GM23338 (cell line): Measurements from ENCODE around the gene PTPRQ. TPM values are rescaled to one million over a fixed set of nuclear protein-coding genes. Genes with fewer than 3 reads are reported as not detected.

Source experiments
- ATAC-seq: fragments of 200-7000 bp; cut with Tn5 transposase; 3 replicates; pipeline ENCODE4 v1.9.1; 2020
- DNase-seq: peaks from one replicate; pipeline ENCODE4 v3.0.0-alpha.2; 2015; ENCODE audit warnings: low spot score
- H2AFZ ChIP-seq: fragments of 200-600 bp; sonication (generic); 2 replicates; pipeline ENCODE4 v1.8.0; 2016; ENCODE audit warnings: antibody characterized with exemption, mild to moderate bottlenecking, moderate library complexity
- H3F3A ChIP-seq: fragments of 200-600 bp; sonication (generic); replicated peaks from 2 replicates; pipeline ENCODE4 v1.8.0; 2017; ENCODE audit warnings: antibody characterized with exemption, mixed run types, low read depth
- H3K27ac ChIP-seq: fragments of 200-600 bp; sonication (generic); 2 replicates; pipeline ENCODE4 v1.6.1; 2016; ENCODE audit warnings: low read depth
- H3K27me3 ChIP-seq: fragments of 200-600 bp; sonication (generic); 2 replicates; pipeline ENCODE4 v1.8.0; 2016; ENCODE audit warnings: mild to moderate bottlenecking, mixed run types, moderate library complexity; ENCODE audit not compliant: insufficient read depth
- H3K36me3 ChIP-seq: fragments of 200-600 bp; sonication (generic); 2 replicates; pipeline ENCODE4 v1.8.0; 2016; ENCODE audit warnings: mild to moderate bottlenecking; ENCODE audit not compliant: insufficient read depth
- H3K4me1 ChIP-seq: fragments of 200-600 bp; sonication (generic); 2 replicates; pipeline ENCODE4 v1.8.0; 2016; ENCODE audit warnings: mild to moderate bottlenecking, moderate library complexity; ENCODE audit not compliant: insufficient read depth
- H3K4me2 ChIP-seq: fragments of 200-600 bp; sonication (generic); 2 replicates; pipeline ENCODE4 v1.7.1; 2017; ENCODE audit warnings: mixed run types
- H3K4me3 ChIP-seq: fragments of 200-600 bp; sonication (generic); 2 replicates; pipeline ENCODE4 v1.6.1; 2016; ENCODE audit warnings: mixed run types
- H3K79me2 ChIP-seq: fragments of 200-600 bp; sonication (generic); replicated peaks from 2 replicates; pipeline ENCODE4 v1.8.0; 2017; ENCODE audit warnings: mild to moderate bottlenecking; ENCODE audit not compliant: insufficient read depth
- H3K9me2 ChIP-seq: fragments of 200-600 bp; sonication (generic); 2 replicates; pipeline ENCODE4 v1.8.0; 2017; ENCODE audit not compliant: insufficient read depth
- H4K20me1 ChIP-seq: fragments of 200-600 bp; sonication (generic); replicated peaks from 2 replicates; pipeline ENCODE4 v1.8.0; 2017; ENCODE audit warnings: mild to moderate bottlenecking; ENCODE audit not compliant: insufficient read depth
- H3K27ac Mint-ChIP-seq: 2 replicates; pipeline ENCODE4 v1.8.0; 2020; ENCODE audit warnings: inconsistent platforms, mild to moderate bottlenecking, moderate library complexity, mixed read lengths
- H3K27me3 Mint-ChIP-seq: 3 replicates; pipeline ENCODE4 v1.8.0; 2022; ENCODE audit warnings: low read depth, mild to moderate bottlenecking, moderate library complexity, mixed read lengths, inconsistent platforms; ENCODE audit not compliant: insufficient read depth, poor library complexity
- H3K36me3 Mint-ChIP-seq: 3 replicates; pipeline ENCODE4 v1.8.0; 2021; ENCODE audit warnings: low read depth, mild to moderate bottlenecking, inconsistent platforms, moderate library complexity, mixed read lengths
- H3K4me1 Mint-ChIP-seq: 3 replicates; pipeline ENCODE4 v1.8.0; 2020; ENCODE audit warnings: mild to moderate bottlenecking, inconsistent platforms, mixed read lengths
- H3K4me3 Mint-ChIP-seq: 3 replicates; pipeline ENCODE4 v1.8.0; 2021; ENCODE audit warnings: moderate library complexity, mild to moderate bottlenecking, inconsistent platforms, mixed read lengths
- H3K9me3 Mint-ChIP-seq: 3 replicates; pipeline ENCODE4 v1.8.0; 2020; ENCODE audit warnings: moderate library complexity, mild to moderate bottlenecking, inconsistent platforms, mixed read lengths
- EZH2phosphoT487 ChIP-seq: fragments of 200-600 bp; sonication (generic); IDR thresholded peaks from one replicate; pipeline ENCODE4 v1.8.1; 2018; ENCODE audit warnings: antibody characterized with exemption; ENCODE audit not compliant: unreplicated experiment
- JUNB ChIP-seq: IDR thresholded peaks from one replicate; pipeline ENCODE4 v1.6.1; 2016; ENCODE audit warnings: antibody characterized with exemption; ENCODE audit not compliant: unreplicated experiment
- ZNF114 ChIP-seq: fragments of 250-450 bp; sonication (Bioruptor Pico); IDR thresholded peaks from 2 replicates; pipeline ENCODE4 v1.5.0; 2020; ENCODE audit warnings: mild to moderate bottlenecking, moderate library complexity
- ZNF462 ChIP-seq: fragments of 250-450 bp; sonication (Bioruptor Pico); IDR thresholded peaks from 2 replicates; pipeline ENCODE4 v1.5.0; 2020; ENCODE audit warnings: mild to moderate bottlenecking, moderate library complexity
- polyA plus RNA-seq: library from polyadenylated mRNA; unstranded; fragments of >200 nt; fragmentation: Nextera tagmentation; extraction: Ambion mirVana; gene quantifications from 2 replicates; pipeline ENCODE4 v1.2.1, GENCODE V29; 2016
- total RNA-seq: library from RNA; depleted of rRNA; stranded (reverse); fragments of >200 nt; shearing (Covaris generic); gene quantifications from 2 replicates; pipeline ENCODE4 v1.2.3, GENCODE V29; 2014

PTPRQ gene
- total and polyA plus RNA-seq, 2 experiments from 2014 or later, result not detected

- TF ChIP-seq ZNF462 (CRISPR knock-in tag) (no peak), EZH2phosphoT487 (no peak), JUNB (no peak), ZNF114 (CRISPR knock-in tag) (no peak)
These were observed 248.1 kb downstream of the PTPRQ start (continued) for GRCh38 chr12:80692114-80692513.

- H3K9me2 ChIP-seq, result no peaks in the 10 kb centered on the region
- peaks cover under 1% of the 10 kb centered on the region; the same call in 1 of the 2 replicates for H3K4me1 ChIP-seq
- ATAC-seq, result no peak
- no peak for DNase-seq
- Mint-ChIP-seq H3K4me3 (no peak overlapping the region), H3K36me3 (no peaks in the 10 kb centered on the region), H3K27me3 (no peaks in the 10 kb centered on the region), H3K9me3 (no peaks in the 10 kb centered on the region), H3K4me1 (peaks cover 7% of the 10 kb centered on the region), H3K27ac (no peak overlapping the region)
- no peak overlapping the region for H3K4me2 ChIP-seq
- H3K4me3 ChIP-seq, result no peak overlapping the region
- H2AFZ ChIP-seq, result no peak overlapping the region
- no peaks in the 10 kb centered on the region for H3K36me3 ChIP-seq
- H4K20me1 ChIP-seq, result no peaks in the 10 kb centered on the region
- H3F3A ChIP-seq, result no peaks in the 10 kb centered on the region
- no peak for TF ChIP-seq ZNF462 (CRISPR knock-in tag)
- H3K79me2 ChIP-seq, result no peaks in the 10 kb centered on the region
- no peak overlapping the region for H3K27ac ChIP-seq
- peaks cover 6% of the 10 kb centered on the region for H3K27me3 ChIP-seq
These were observed 253.3 kb downstream of the PTPRQ start for GRCh38 chr12:80697270-80697887.
